ENCODE measurements around the gene SLCO1A2. TPM values are rescaled to one million over a fixed set of nuclear protein-coding genes. Genes with fewer than 3 reads are reported as not detected.

Gene SLCO1A2
- total and polyA plus RNA-seq, 2 of the 13 experiments (the other 11 are each of a cell fraction or from before 2014, with no cell fraction given), result not detected

DNA sequence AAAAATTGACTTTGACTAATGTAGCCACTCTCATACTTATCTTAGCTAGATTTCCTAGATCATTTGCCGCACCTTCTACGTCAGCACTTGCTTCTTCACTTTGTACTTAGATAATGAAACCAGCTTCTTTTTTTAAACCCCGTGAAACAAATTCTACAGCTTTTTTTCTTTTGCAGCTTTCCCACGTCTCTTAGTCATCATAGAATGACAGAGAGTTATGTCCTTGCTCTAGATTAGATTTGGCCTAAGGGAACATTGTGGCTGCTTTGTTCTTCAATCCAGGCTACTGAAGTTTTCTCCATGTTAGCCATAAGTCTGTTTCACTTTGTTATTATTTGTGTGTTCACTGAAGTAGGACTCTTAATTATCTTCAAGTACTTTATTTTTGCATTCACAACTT is 94.9 kb downstream of the SLCO1A2 start:
- ATAC-seq, result no peak
- TF ChIP-seq, protein P1, sequence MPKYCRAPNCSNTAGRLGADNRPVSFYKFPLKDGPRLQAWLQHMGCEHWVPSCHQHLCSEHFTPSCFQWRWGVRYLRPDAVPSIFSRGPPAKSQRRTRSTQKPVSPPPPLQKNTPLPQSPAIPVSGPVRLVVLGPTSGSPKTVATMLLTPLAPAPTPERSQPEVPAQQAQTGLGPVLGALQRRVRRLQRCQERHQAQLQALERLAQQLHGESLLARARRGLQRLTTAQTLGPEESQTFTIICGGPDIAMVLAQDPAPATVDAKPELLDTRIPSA (CRISPR knock-in tag; IDR thresholded peaks at IDR 0.05; ENCODE audit: borderline replicate concordance), result no peak
- no peak for TF ChIP-seq FOXK1 (CRISPR knock-in tag; IDR thresholded peaks at IDR 0.05; ENCODE audit: borderline replicate concordance, low read depth)
- no peak for TF ChIP-seq KLF16 (CRISPR knock-in tag; IDR thresholded peaks at IDR 0.05)
- TF ChIP-seq ZNF382 (CRISPR knock-in tag; IDR thresholded peaks at IDR 0.05; ENCODE audit: borderline replicate concordance), result no peak
- no peak for TF ChIP-seq TBX3 (IDR thresholded peaks at IDR 0.05; ENCODE audit: borderline replicate concordance)
- TF ChIP-seq ATM (IDR thresholded peaks at IDR 0.05; ENCODE audit: borderline replicate concordance), result no peak
- TF ChIP-seq, protein P2, sequence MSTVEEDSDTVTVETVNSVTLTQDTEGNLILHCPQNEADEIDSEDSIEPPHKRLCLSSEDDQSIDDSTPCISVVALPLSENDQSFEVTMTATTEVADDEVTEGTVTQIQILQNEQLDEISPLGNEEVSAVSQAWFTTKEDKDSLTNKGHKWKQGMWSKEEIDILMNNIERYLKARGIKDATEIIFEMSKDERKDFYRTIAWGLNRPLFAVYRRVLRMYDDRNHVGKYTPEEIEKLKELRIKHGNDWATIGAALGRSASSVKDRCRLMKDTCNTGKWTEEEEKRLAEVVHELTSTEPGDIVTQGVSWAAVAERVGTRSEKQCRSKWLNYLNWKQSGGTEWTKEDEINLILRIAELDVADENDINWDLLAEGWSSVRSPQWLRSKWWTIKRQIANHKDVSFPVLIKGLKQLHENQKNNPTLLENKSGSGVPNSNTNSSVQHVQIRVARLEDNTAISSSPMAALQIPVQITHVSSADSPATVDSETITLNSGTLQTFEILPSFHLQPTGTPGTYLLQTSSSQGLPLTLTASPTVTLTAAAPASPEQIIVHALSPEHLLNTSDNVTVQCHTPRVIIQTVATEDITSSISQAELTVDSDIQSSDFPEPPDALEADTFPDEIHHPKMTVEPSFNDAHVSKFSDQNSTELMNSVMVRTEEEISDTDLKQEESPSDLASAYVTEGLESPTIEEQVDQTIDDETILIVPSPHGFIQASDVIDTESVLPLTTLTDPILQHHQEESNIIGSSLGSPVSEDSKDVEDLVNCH (CRISPR knock-in tag; IDR thresholded peaks at IDR 0.05), result no peak
- TF ChIP-seq, protein P3, sequence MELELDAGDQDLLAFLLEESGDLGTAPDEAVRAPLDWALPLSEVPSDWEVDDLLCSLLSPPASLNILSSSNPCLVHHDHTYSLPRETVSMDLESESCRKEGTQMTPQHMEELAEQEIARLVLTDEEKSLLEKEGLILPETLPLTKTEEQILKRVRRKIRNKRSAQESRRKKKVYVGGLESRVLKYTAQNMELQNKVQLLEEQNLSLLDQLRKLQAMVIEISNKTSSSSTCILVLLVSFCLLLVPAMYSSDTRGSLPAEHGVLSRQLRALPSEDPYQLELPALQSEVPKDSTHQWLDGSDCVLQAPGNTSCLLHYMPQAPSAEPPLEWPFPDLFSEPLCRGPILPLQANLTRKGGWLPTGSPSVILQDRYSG (CRISPR knock-in tag; IDR thresholded peaks at IDR 0.05), result no peak
- no peak for TF ChIP-seq ZNF724P (CRISPR knock-in tag; IDR thresholded peaks at IDR 0.05; ENCODE audit: borderline replicate concordance)
- TF ChIP-seq HNF4A (CRISPR knock-in tag; IDR thresholded peaks at IDR 0.05), result no peak
- TF ChIP-seq ZNF3 (CRISPR knock-in tag; IDR thresholded peaks at IDR 0.05), result no peak
- no peak for TF ChIP-seq ZNF225 (CRISPR knock-in tag; IDR thresholded peaks at IDR 0.05)
- TF ChIP-seq SP1 (IDR thresholded peaks at IDR 0.05), result no peak
- TF ChIP-seq SP1 (CRISPR knock-in tag; IDR thresholded peaks at IDR 0.05), result no peak
- TF ChIP-seq AHR (CRISPR knock-in tag; IDR thresholded peaks at IDR 0.05), result no peak
- no peak for TF ChIP-seq GPN1 (CRISPR knock-in tag; IDR thresholded peaks at IDR 0.05; ENCODE audit: borderline replicate concordance)
- TF ChIP-seq, protein P4, sequence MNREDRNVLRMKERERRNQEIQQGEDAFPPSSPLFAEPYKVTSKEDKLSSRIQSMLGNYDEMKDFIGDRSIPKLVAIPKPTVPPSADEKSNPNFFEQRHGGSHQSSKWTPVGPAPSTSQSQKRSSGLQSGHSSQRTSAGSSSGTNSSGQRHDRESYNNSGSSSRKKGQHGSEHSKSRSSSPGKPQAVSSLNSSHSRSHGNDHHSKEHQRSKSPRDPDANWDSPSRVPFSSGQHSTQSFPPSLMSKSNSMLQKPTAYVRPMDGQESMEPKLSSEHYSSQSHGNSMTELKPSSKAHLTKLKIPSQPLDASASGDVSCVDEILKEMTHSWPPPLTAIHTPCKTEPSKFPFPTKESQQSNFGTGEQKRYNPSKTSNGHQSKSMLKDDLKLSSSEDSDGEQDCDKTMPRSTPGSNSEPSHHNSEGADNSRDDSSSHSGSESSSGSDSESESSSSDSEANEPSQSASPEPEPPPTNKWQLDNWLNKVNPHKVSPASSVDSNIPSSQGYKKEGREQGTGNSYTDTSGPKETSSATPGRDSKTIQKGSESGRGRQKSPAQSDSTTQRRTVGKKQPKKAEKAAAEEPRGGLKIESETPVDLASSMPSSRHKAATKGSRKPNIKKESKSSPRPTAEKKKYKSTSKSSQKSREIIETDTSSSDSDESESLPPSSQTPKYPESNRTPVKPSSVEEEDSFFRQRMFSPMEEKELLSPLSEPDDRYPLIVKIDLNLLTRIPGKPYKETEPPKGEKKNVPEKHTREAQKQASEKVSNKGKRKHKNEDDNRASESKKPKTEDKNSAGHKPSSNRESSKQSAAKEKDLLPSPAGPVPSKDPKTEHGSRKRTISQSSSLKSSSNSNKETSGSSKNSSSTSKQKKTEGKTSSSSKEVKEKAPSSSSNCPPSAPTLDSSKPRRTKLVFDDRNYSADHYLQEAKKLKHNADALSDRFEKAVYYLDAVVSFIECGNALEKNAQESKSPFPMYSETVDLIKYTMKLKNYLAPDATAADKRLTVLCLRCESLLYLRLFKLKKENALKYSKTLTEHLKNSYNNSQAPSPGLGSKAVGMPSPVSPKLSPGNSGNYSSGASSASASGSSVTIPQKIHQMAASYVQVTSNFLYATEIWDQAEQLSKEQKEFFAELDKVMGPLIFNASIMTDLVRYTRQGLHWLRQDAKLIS (CRISPR knock-in tag; IDR thresholded peaks at IDR 0.05), result no peak
- TF ChIP-seq ZMAT3 (CRISPR knock-in tag; conservative IDR thresholded peaks at IDR 0.05), result no peak
- no peak for TF ChIP-seq FOXJ3 (CRISPR knock-in tag; IDR thresholded peaks at IDR 0.05; ENCODE audit: borderline replicate concordance)
- no peak for TF ChIP-seq ZNF614 (CRISPR knock-in tag; IDR thresholded peaks at IDR 0.05; ENCODE audit: borderline replicate concordance)

More for the DNA sequence above, 94.9 kb downstream of the SLCO1A2 start:
- no peaks in the 10 kb centered on the region for H3K27me3 ChIP-seq (ENCODE audit: control insufficient read depth in 1 of 2, insufficient read depth in 2 of 2, low read length in 2 of 2)
- BruUV-seq (replicated peaks), result no TSS peak
- H4K20me1 ChIP-seq (ENCODE audit: insufficient read depth, low read length), result no peaks in the 10 kb centered on the region
- no peaks in the 10 kb centered on the region for H3K9me3 ChIP-seq (ENCODE audit: low read length)
- 8% methylated on average over 4 of the region's 4 CpGs for WGBS (ENCODE audit: low lambda C conversion rate)
- H3K79me2 ChIP-seq (ENCODE audit: insufficient read depth, low read length), result no peaks in the 10 kb centered on the region
- H3K4me3 ChIP-seq (replicated peaks in 1 of 3; ENCODE audit: insufficient read depth in 1 of 3, low read depth in 2 of 3, low read length in 3 of 3), result no peak overlapping the region
- intact Hi-C loops (cut with micrococcal nuclease; ENCODE audit: unreplicated experiment), result no loop called here
- DNase-seq (ENCODE audit: low spot score) (no peak), FAIRE-seq (no peak)
- in situ Hi-C loops (cut with HindIII; ENCODE audit: extremely low pct_ligation_motif_present, low pct_unique_long_range_greater_than_20kb), result no loop called here
- no peaks in the 10 kb centered on the region for H3K36me3 ChIP-seq (replicated peaks in 1 of 2; ENCODE audit: control insufficient read depth in 1 of 2, insufficient read depth in 2 of 2, low read length in 2 of 2)
- H3K27ac ChIP-seq (ENCODE audit: extremely low read length, insufficient read depth, low read length), result no peak overlapping the region
- H2AFZ ChIP-seq (ENCODE audit: low read length), result no peak overlapping the region
- no peak overlapping the region for H3K9ac ChIP-seq (ENCODE audit: insufficient read depth, low read depth, low read length)
- H3K4me2 ChIP-seq (ENCODE audit: low read depth, low read length), result no peak overlapping the region
- no peaks in the 10 kb centered on the region for H3K4me1 ChIP-seq (ENCODE audit: insufficient read depth, low read length)
- ChIA-PET POLR2A (no interaction called here), CTCF (ENCODE audit: low intra/inter-chr PET ratio, low total read pairs) (no interaction called here)
